Neural cell (in vitro differentiated cells): ENCODE data around the gene VMA21. TPM values are rescaled to one million over a fixed set of nuclear protein-coding genes. Genes with fewer than 3 reads are reported as not detected.

Experiments used
- H2AFZ ChIP-seq: fragments of 200-600, 300-800 bp; sonication (generic), shearing (Covaris generic); 2 replicates; pipeline ENCODE4 v1.6.0; 2014; ENCODE audit warnings: low read depth, mild to moderate bottlenecking, antibody characterized with exemption, low read length, moderate library complexity
- H3F3A ChIP-seq: fragments of 200-600 bp; shearing (Covaris generic); 2 replicates; pipeline ENCODE4 v1.6.1; 2016; ENCODE audit warnings: mild to moderate bottlenecking, moderate library complexity, mixed read lengths, antibody characterized with exemption, low read length; ENCODE audit not compliant: insufficient read depth, poor library complexity, severe bottlenecking
- H3K27ac ChIP-seq: fragments of 200-600, 300-800 bp; sonication (generic), shearing (Covaris generic); 2 replicates; pipeline ENCODE4 v1.5.1; 2014; ENCODE audit warnings: mild to moderate bottlenecking, low read length, moderate library complexity
- H3K27me3 ChIP-seq: fragments of 300-800, 200-600 bp; sonication (generic), shearing (Covaris generic); 2 replicates; pipeline ENCODE4 v1.6.0; 2014; ENCODE audit warnings: mild to moderate bottlenecking, low read depth, low read length, moderate library complexity; ENCODE audit not compliant: insufficient read depth
- H3K36me3 ChIP-seq: fragments of 300-800, 200-600 bp; sonication (generic), shearing (Covaris generic); 2 replicates; pipeline ENCODE4 v1.5.1; 2014; ENCODE audit warnings: mild to moderate bottlenecking, antibody characterized with exemption, low read length, moderate library complexity; ENCODE audit not compliant: insufficient read depth
- H3K4me2 ChIP-seq: fragments of 300-800, 200-600 bp; sonication (generic), shearing (Covaris generic); 2 replicates; pipeline ENCODE4 v1.6.0; 2014; ENCODE audit warnings: mild to moderate bottlenecking, low read length
- H3K4me3 ChIP-seq: fragments of 300-800, 200-600 bp; sonication (generic), shearing (Covaris generic); 2 replicates; pipeline ENCODE4 v1.5.1; 2014; ENCODE audit warnings: mild to moderate bottlenecking, low read length, moderate library complexity
- H3K79me2 ChIP-seq: fragments of 200-600 bp; shearing (Covaris generic); replicated peaks from 2 replicates; pipeline ENCODE4 v1.6.0; 2014; ENCODE audit warnings: mild to moderate bottlenecking, low read length, moderate library complexity; ENCODE audit not compliant: insufficient read depth
- H3K9ac ChIP-seq: fragments of 300-800, 200-600 bp; sonication (generic), shearing (Covaris generic); 2 replicates; pipeline ENCODE4 v1.6.1; 2016; ENCODE audit warnings: mild to moderate bottlenecking, low read length, mixed read lengths
- H3K9me2 ChIP-seq: fragments of 200-600 bp; shearing (Covaris generic); 2 replicates; pipeline ENCODE4 v1.6.1; 2016; ENCODE audit warnings: mild to moderate bottlenecking, low read length, mixed read lengths; ENCODE audit not compliant: insufficient read depth
- H3K9me3 ChIP-seq: fragments of 200-600, 300-800 bp; sonication (generic), shearing (Covaris generic); 2 replicates; pipeline ENCODE4 v1.6.1; 2016; ENCODE audit warnings: mild to moderate bottlenecking, mixed run types, low read length, moderate library complexity, mixed read lengths
- H4K20me1 ChIP-seq: fragments of 200-600 bp; shearing (Covaris generic); 2 replicates; pipeline ENCODE4 v1.6.1; 2016; ENCODE audit warnings: mild to moderate bottlenecking, mixed run types; ENCODE audit not compliant: insufficient read depth
- EP300 ChIP-seq: fragments of 450-650 bp; conservative IDR thresholded peaks from 2 replicates; pipeline ENCODE4 v1.6.1; 2014; ENCODE audit warnings: antibody characterized with exemption, mild to moderate bottlenecking, moderate library complexity; ENCODE audit not compliant: poor library complexity, severe bottlenecking
- EZH2 ChIP-seq: fragments of 200-600, 300-800 bp; shearing (Covaris generic), sonication (generic); IDR thresholded peaks from 2 replicates; pipeline ENCODE4 v1.6.1; 2014; ENCODE audit warnings: antibody characterized with exemption, low read length, borderline replicate concordance, mild to moderate bottlenecking; ENCODE audit not compliant: insufficient read depth, poor library complexity, severe bottlenecking
- MXI1 ChIP-seq: fragments of 450-650 bp; conservative IDR thresholded peaks from 2 replicates; pipeline ENCODE4 v1.6.1; 2014; ENCODE audit warnings: antibody characterized with exemption, mild to moderate bottlenecking; ENCODE audit not compliant: poor library complexity, severe bottlenecking
- POLR2AphosphoS5 ChIP-seq: IDR thresholded peaks from 2 replicates; pipeline ENCODE4 v1.6.1; 2012
- RAD21 ChIP-seq: fragments of 450-650 bp; conservative IDR thresholded peaks from 2 replicates; pipeline ENCODE4 v1.6.1; 2014; ENCODE audit warnings: antibody characterized with exemption, mild to moderate bottlenecking, moderate library complexity
- SMC3 ChIP-seq: fragments of 450-650 bp; conservative IDR thresholded peaks from 2 replicates; pipeline ENCODE4 v1.6.1; 2014; ENCODE audit warnings: antibody characterized with exemption, mild to moderate bottlenecking, moderate library complexity; ENCODE audit not compliant: poor library complexity
- TAF1 ChIP-seq: IDR thresholded peaks from 2 replicates; pipeline ENCODE4 v1.6.1; 2012; ENCODE audit warnings: low read depth
- polyA plus RNA-seq: library from polyadenylated mRNA; depleted of rRNA; stranded (reverse); fragments of >200 nt; gene quantifications from 2 replicates; pipeline ENCODE4 v1.2.3, GENCODE V29; 2014
- TF ChIP-seq, protein P1 (sequence below): IDR thresholded peaks from 2 replicates; pipeline ENCODE4 v1.6.1; 2012; ENCODE audit warnings: borderline replicate concordance
- TF ChIP-seq, protein P2 (sequence below): fragments of 450-650 bp; IDR thresholded peaks from 2 replicates; pipeline ENCODE4 v1.5.1; 2014; ENCODE audit warnings: antibody characterized with exemption, mild to moderate bottlenecking, moderate library complexity; ENCODE audit not compliant: poor library complexity, severe bottlenecking

The VMA21 gene
- polyA plus RNA-seq, 1 donor from 2014 or later: 130 TPM

DNA sequence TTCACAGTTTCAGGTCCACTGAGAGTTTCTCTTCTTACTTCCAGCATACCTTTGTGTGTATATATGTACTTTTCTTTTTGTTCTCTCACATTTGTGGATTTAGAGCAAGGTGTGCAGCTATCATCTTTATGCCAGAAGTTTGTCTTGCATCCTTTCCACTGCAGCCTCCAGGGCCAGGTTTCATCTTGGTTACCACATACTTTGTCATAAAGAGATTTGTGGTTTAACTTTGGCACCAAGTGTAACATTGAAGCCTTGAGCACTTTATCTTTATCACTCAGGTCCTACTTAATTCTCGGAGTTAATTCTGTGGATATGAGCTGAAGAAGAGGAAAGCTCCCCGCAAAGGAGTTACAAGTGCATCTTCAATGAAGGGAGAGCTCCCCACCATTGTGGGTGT is 31.4 kb upstream of the VMA21 start:
- H3K27ac ChIP-seq: no peak overlapping the region

GRCh38 chrX:151370906-151371305 is 26.1 kb upstream of the VMA21 start:
- TF ChIP-seq RAD21: no peak
- TF ChIP-seq MXI1: no peak
- Histone ChIP-seq H3K36me3 (no peaks in the 10 kb centered on the region), H3K9me2 (no peaks in the 10 kb centered on the region), H3K27ac (no peak overlapping the region), H3K27me3 (no peaks in the 10 kb centered on the region), H3K79me2 (no peaks in the 10 kb centered on the region), H3K9ac (no peak overlapping the region), H3K4me2 (no peak overlapping the region), H2AFZ (no peak overlapping the region), H3K4me3 (no peak overlapping the region), H4K20me1 (no peaks in the 10 kb centered on the region), H3F3A (no peaks in the 10 kb centered on the region), H3K9me3 (no peaks in the 10 kb centered on the region)

More for the DNA sequence above, 31.4 kb upstream of the VMA21 start:
- H3K4me2 ChIP-seq: no peak overlapping the region
- H3K9me2 ChIP-seq: no peaks in the 10 kb centered on the region
- H3K27me3 ChIP-seq: no peaks in the 10 kb centered on the region
- H3K36me3 ChIP-seq: no peaks in the 10 kb centered on the region
- H3K4me3 ChIP-seq: no peak overlapping the region
- H2AFZ ChIP-seq: no peak overlapping the region
- no peaks in the 10 kb centered on the region for H3K79me2 ChIP-seq
- no peaks in the 10 kb centered on the region for H4K20me1 ChIP-seq
- TF ChIP-seq RAD21: no peak
- TF ChIP-seq TAF1: no peak
- no peak for TF ChIP-seq EP300
- TF ChIP-seq EZH2: no peak
- TF ChIP-seq MXI1: no peak
- no peak for TF ChIP-seq POLR2AphosphoS5
- TF ChIP-seq, protein P1, sequence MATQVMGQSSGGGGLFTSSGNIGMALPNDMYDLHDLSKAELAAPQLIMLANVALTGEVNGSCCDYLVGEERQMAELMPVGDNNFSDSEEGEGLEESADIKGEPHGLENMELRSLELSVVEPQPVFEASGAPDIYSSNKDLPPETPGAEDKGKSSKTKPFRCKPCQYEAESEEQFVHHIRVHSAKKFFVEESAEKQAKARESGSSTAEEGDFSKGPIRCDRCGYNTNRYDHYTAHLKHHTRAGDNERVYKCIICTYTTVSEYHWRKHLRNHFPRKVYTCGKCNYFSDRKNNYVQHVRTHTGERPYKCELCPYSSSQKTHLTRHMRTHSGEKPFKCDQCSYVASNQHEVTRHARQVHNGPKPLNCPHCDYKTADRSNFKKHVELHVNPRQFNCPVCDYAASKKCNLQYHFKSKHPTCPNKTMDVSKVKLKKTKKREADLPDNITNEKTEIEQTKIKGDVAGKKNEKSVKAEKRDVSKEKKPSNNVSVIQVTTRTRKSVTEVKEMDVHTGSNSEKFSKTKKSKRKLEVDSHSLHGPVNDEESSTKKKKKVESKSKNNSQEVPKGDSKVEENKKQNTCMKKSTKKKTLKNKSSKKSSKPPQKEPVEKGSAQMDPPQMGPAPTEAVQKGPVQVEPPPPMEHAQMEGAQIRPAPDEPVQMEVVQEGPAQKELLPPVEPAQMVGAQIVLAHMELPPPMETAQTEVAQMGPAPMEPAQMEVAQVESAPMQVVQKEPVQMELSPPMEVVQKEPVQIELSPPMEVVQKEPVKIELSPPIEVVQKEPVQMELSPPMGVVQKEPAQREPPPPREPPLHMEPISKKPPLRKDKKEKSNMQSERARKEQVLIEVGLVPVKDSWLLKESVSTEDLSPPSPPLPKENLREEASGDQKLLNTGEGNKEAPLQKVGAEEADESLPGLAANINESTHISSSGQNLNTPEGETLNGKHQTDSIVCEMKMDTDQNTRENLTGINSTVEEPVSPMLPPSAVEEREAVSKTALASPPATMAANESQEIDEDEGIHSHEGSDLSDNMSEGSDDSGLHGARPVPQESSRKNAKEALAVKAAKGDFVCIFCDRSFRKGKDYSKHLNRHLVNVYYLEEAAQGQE: no peak
- TF ChIP-seq, protein P2, sequence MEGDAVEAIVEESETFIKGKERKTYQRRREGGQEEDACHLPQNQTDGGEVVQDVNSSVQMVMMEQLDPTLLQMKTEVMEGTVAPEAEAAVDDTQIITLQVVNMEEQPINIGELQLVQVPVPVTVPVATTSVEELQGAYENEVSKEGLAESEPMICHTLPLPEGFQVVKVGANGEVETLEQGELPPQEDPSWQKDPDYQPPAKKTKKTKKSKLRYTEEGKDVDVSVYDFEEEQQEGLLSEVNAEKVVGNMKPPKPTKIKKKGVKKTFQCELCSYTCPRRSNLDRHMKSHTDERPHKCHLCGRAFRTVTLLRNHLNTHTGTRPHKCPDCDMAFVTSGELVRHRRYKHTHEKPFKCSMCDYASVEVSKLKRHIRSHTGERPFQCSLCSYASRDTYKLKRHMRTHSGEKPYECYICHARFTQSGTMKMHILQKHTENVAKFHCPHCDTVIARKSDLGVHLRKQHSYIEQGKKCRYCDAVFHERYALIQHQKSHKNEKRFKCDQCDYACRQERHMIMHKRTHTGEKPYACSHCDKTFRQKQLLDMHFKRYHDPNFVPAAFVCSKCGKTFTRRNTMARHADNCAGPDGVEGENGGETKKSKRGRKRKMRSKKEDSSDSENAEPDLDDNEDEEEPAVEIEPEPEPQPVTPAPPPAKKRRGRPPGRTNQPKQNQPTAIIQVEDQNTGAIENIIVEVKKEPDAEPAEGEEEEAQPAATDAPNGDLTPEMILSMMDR: no peak
- TF ChIP-seq SMC3: no peak
- H3F3A ChIP-seq: no peaks in the 10 kb centered on the region
- H3K9me3 ChIP-seq: no peaks in the 10 kb centered on the region
- no peak overlapping the region for H3K9ac ChIP-seq

DNA sequence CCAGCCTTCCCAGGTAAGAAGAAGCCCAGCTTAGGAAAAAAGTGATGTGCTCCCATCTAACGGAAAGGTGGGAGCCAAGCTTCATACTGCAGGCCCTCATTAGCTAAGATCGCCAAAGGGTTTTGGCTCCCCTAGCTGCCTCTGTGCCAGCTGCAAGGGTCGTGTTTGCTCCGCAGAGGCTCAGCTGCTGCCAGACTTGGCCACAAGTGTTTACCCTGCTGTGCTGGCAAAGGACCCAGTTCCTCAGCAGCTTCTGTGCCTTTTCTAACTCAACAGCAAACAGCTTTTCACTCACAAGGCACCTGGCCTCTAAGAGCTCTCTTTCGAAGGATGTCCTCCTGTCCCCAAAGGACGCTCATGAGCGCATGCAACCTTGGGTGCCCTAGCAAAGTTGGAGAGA is 12.2 kb upstream of the VMA21 start:
- Histone ChIP-seq H3K9me3 (no peaks in the 10 kb centered on the region), H3K4me3 (no peak overlapping the region), H3K27me3 (no peaks in the 10 kb centered on the region), H3K4me2 (no peak overlapping the region), H3K36me3 (no peaks in the 10 kb centered on the region), H4K20me1 (no peaks in the 10 kb centered on the region), H3F3A (no peaks in the 10 kb centered on the region), H2AFZ (no peak overlapping the region), H3K9ac (no peak overlapping the region), H3K27ac (no peak overlapping the region), H3K9me2 (no peaks in the 10 kb centered on the region), H3K79me2 (no peaks in the 10 kb centered on the region)
- TF ChIP-seq, protein P1: no peak
- TF ChIP-seq RAD21 (no peak), SMC3 (no peak), EZH2 (no peak), EP300 (no peak), TAF1 (no peak), POLR2AphosphoS5 (no peak), MXI1 (no peak)
- TF ChIP-seq, protein P2: no peak
